Neural cell (in vitro differentiated cells): ENCODE data around the gene ACER2.

Experiments used
- CTCF ChIP-seq: fragments of 450-650 bp; IDR thresholded peaks from 2 replicates; pipeline ENCODE4 v1.5.1; 2014; ENCODE audit warnings: antibody characterized with exemption, mild to moderate bottlenecking, moderate library complexity; ENCODE audit not compliant: poor library complexity, severe bottlenecking
- EP300 ChIP-seq: fragments of 450-650 bp; conservative IDR thresholded peaks from 2 replicates; pipeline ENCODE4 v1.6.1; 2014; ENCODE audit warnings: antibody characterized with exemption, mild to moderate bottlenecking, moderate library complexity; ENCODE audit not compliant: poor library complexity, severe bottlenecking
- EZH2 ChIP-seq: fragments of 200-600, 300-800 bp; shearing (Covaris generic), sonication (generic); IDR thresholded peaks from 2 replicates; pipeline ENCODE4 v1.6.1; 2014; ENCODE audit warnings: antibody characterized with exemption, low read length, borderline replicate concordance, mild to moderate bottlenecking; ENCODE audit not compliant: insufficient read depth, poor library complexity, severe bottlenecking
- MXI1 ChIP-seq: fragments of 450-650 bp; conservative IDR thresholded peaks from 2 replicates; pipeline ENCODE4 v1.6.1; 2014; ENCODE audit warnings: antibody characterized with exemption, mild to moderate bottlenecking; ENCODE audit not compliant: poor library complexity, severe bottlenecking
- POLR2AphosphoS5 ChIP-seq: IDR thresholded peaks from 2 replicates; pipeline ENCODE4 v1.6.1; 2012
- RAD21 ChIP-seq: fragments of 450-650 bp; conservative IDR thresholded peaks from 2 replicates; pipeline ENCODE4 v1.6.1; 2014; ENCODE audit warnings: antibody characterized with exemption, mild to moderate bottlenecking, moderate library complexity
- REST ChIP-seq: IDR thresholded peaks from 2 replicates; pipeline ENCODE4 v1.6.1; 2012; ENCODE audit warnings: borderline replicate concordance
- SMC3 ChIP-seq: fragments of 450-650 bp; conservative IDR thresholded peaks from 2 replicates; pipeline ENCODE4 v1.6.1; 2014; ENCODE audit warnings: antibody characterized with exemption, mild to moderate bottlenecking, moderate library complexity; ENCODE audit not compliant: poor library complexity
- TAF1 ChIP-seq: IDR thresholded peaks from 2 replicates; pipeline ENCODE4 v1.6.1; 2012; ENCODE audit warnings: low read depth

DNA sequence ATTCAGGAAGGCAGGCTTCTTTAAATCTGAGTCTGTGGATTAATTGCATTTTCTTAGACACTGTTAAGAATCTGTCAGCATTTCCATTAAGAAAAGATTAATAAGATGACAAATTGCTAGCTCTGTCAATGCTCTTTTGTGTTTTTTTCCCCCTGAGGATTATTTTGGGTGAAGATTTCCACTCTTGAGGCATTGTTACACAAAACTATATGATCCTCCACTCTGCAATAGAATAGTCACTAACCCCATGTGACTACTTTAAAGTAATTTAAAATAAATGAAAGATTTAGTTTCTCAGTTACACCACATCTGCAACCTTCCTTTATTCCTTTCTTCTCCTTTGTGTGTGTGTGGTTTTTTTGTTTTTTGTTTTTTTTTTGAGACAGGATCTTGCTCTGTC lies 82.0 kb downstream of the ACER2 start:
- no peak for TF ChIP-seq REST
- no peak for TF ChIP-seq CTCF
- no peak for TF ChIP-seq MXI1
- no peak for TF ChIP-seq EZH2
- no peak for TF ChIP-seq EP300
- no peak for TF ChIP-seq SMC3
- no peak for TF ChIP-seq POLR2AphosphoS5
- no peak for TF ChIP-seq RAD21
- no peak for TF ChIP-seq TAF1
